NCI-H446 (cell line): ENCODE results near the gene AMPH.

ENCODE experiments used
- DNase-seq, 2 experiments: peaks; one replicate each; lab custom pipeline; 2025; lab: John Stamatoyannopoulos, UW

The AMPH gene

DNA sequence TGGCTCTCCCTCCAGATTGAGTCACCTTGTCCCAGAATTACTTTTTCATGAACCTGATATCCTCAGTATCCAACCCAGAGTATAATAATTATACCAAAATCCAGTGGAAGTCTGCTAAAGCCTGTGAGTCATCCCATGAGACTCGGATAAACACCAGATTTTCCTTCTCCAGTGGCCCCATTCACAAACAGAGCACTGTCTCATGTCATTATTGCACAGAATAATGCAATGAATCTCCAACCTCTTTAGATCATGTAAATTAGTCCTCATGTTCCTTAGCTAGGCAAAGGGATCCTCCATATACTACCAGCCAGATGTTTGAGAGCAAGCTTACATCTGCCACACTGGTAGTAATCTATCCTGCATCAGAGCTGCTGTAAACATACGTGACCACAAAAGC lies 89.0 kb downstream of the AMPH start:
- peak in 1 of 2 experiments; percentile 17 for DNase-seq

DNA sequence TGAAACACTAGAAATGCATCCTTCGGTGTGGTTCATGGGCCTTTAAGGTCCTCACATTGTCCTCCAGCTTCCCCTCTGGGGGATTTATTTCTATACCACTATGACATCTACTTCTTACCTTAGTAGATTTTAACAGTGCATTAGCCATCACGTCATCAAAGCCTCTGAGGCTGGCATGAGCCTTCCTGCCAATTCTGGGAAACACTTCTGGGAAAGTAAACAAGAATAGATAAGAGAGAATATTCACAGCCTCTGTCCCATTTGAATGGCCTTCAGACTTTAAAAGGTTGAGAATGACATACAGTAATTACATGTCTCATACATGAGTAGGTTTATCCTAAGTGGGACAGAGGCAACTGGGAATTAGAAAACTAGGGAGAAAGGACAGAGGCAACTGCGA lies 89.7 kb downstream of the AMPH start:
- DNase-seq = no peak

DNA sequence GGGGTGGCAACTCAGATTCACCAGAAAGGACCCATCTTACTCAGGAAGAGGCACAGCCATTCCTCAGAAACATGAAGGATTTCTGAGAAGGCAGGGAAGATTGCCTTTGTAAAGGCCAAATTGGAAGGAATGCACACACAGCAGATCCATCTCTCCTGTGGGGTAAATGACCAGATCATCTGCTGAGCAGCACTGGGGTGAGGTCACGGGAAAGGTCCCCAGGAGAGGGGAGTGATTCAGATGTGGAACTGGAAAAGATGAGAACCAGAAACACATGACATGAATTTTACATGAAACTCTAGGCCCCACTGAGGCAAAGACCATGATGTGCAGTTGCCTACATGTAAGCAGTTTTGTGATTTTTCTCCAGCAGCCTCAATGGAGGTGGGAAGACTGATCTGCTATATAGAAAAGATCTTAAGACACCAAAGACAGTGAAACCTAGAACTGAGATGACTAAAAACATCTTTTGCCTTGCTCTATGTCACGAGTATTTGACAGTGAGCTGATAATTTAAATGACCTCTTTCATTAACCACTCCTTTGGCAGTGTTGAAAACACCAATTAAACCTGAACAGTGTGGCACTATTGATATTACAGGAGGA lies 91.6 kb downstream of the AMPH start:
- no peak for DNase-seq

DNA sequence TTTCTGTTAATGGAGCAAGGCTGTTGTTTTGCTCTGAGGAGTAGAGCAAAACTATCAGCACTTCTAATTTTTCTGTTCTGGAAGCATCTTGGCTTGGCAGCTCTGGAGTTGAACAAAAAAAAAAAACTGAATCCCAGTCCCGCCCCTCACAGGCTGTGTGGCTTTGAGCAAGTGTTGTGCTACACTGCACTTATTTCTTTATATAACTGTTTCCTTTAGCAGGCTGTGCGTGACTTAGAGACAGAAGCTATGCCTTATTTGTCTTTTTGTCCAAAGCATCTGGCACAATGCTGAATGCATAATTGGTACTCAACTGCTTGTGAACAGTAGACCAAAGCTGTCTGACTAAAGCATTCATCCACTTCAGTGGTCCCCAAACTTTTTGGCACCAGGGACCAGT lies 96.1 kb downstream of the AMPH start:
- DNase-seq = peak; percentile 16 to 58

DNA sequence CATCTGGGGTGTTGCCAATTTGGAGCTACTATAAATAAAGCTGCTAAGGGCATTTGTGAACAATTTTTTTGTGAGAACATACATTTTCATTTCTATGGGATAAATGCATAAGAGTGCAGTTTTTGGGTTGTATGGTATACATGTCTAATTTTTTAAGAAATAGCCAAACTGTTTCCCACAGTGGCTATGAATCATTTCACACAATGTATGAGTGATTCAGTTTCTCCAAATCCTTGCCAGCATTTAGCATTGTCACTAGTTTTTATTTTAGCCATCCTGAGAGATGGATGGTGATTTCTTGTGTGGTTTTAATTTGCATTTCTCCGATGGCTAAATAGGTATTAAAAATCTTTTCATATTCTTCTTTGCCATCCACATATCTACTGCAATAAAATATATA lies 105.3 kb downstream of the AMPH start:
- no peak for DNase-seq

DNA sequence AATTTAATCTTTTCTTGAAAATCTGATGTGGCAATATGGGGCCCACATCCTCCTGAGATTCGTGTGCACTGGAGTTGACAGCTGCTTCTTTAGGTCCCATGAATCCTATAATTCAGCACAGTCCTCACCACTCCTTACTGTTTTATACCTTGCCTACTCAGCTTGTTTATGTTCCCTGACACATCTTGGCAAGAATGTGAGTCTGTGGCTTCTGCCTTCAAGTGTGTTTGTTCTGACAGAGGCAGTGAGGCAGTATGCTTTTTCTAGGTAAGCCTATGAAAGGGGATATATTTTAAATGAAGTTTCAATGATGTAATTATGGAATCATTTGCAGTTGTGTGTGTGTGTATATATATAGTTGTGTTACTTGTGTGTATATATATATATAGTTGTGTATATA lies 106.4 kb downstream of the AMPH start:
- peak in 1 of 2 experiments; percentile 11 for DNase-seq

DNA sequence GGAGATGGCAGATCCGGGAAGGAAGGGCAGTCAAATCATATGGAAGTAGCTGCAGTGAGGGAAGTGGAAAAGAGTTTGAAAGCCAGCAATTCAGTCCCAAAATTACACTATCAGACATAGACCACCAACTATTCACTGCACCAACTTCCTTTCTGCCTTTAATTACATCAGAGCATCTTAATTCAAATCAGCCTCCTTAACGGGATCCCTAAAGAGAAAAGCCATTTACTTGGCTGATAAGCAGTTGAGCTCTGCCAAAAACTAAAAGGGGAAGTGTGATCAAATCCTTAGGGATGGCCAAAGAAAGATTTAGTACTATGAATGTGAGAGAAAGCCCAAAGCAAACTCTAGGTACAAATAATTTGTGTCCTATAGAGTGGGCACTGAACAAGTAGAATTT lies 110.4 kb downstream of the AMPH start:
- peak in 1 of 2 experiments; percentile 10 for DNase-seq

DNA sequence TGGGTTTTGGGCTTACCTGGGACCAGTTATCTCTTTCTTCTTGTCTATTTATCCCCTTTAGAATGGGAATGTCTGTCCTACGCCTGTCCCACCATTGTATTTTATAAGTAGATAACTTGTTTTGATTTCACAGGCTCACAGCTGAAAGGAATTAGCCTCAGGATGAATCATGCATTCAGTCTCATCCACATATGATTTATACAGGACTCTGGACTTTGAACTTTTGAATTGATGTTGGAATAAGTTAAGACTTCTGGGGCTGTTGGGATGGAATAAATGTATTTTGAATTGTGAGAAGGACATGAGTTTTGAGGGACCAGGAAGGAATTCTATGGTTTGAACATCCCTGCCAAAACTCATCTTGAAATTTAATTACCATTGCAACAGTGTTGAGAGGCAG lies 112.6 kb downstream of the AMPH start:
- no peak for DNase-seq

DNA sequence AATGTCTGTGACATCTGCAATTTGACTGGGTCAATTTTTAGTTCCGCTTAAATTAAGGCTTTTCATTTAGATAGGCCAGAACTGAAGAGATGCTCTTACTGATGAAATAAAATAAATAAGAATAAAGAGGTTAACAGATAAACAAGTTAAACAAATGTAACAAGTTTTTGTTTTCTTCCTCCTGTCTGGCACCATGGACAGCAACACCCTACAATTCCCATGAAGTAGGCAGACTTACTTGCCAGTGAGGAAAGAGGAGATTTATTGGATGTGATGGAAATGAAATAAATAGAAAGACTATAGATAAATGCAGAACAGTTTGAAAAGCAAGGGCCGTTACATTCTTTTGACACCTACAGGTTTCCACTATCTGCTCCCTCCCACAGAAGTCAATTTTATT lies 118.5 kb downstream of the AMPH start:
- DNase-seq = no peak

DNA sequence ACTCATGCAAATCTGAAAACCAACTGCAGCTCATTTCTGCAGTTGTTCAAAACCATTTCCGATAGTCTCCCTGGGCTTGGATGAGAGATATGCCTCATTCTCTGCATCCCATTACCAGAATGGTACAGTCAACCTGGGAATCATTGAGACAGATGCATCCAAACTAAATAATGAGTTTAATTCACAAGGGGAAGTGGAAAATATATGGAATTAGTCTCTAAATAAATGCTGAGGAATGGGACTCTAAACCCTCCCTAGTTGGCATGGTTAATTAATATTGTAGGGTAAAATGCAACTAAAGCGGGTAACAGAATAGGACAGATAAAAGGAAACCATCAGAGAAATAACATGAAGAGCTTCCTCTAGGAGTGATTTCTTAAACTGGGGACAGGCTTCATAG lies 118.9 kb downstream of the AMPH start:
- DNase-seq = no peak

DNA sequence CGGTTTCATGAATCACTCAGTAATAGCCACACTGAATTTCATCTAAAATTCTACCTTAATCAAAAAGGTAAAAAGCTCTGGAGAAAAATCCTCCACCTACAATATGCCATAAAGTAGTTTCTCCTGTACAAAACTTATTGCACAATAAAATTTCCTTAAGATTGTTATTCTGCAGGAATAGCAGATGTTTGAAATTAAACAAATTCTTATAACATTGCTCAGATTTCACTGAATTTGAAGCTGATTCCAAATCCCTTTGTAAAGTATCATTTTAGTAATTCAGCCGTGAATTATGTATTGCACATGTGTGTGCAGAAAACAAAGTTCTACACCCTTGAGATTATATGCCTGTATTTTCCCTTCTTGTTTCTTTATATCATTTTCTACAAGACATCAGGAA lies 123.8 kb downstream of the AMPH start:
- no peak for DNase-seq

DNA sequence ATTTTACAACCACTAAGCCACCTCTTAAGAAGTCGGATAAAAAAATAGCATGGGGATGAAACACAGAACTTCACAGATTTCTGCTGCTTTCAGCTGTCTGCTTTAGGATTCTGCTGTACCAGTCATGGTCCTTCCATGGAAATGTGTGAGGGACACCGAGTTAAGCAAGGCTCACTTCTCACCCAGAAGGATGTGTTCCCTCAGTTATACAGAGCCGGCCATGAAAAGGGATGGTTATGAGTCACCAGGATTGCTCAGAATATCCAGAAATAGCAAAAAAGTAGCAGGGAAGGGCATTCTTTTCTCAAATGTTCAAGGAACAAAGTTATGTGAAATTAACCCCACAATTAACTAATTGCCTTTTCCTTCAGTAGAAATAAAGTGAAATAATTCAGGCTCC lies 124.4 kb downstream of the AMPH start:
- DNase-seq = no peak

DNA sequence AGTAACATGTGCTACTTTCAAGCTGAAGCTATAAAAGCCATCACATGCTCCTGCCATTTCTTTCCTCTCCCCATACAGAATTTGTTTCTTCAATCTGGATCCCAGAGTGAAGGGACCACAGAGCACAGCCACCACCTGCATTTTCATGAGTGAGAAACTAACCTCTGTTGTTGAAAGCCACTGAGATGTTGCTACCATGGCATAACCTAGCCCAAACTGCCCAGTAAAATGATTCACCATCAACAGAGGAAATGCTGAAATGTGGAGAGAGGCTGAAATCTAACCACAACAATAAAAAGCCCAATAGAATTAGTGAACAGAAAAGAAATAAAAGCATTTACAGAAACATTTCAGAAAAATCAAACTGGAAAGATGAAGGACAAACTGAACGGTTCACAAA lies 125.2 kb downstream of the AMPH start:
- no peak for DNase-seq

DNA sequence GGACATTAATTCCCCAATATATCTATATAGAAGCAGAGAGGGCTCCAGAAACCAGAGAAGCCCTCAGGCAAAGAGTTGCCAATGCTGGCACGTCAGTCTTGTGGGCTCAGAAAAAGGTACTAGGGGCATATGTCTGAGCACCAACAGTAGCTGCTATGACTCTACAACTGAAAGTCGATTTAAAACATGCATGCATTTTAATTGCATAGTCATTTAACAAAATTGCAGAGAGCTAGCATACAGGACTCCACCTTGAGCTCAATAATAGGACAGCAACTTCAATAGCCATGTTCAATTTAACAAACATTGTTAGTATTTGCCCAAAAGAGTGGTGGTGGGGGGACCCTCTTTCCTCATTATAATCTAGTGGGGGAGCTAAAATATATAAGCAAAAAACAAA lies 126.5 kb downstream of the AMPH start:
- DNase-seq = no peak

DNA sequence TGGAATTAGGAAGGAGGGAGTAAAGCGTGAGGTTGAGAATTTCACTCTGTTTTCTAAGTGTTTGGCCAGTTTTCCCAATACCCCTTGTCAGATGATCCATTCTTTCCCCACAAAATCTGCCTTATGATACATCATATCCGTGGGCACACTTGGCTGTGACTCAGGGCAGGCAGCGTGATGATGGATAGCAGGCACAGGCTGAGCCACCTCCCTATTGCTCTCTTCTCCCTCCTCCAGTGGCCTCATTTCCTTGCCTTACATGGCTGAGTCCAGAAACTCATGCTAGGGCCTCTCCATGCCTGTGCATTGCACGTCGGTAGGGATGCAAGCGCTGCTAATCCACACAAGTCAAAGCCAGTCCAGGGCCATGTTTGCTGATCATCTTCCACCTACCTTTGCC lies 128.3 kb downstream of the AMPH start:
- DNase-seq = no peak

DNA sequence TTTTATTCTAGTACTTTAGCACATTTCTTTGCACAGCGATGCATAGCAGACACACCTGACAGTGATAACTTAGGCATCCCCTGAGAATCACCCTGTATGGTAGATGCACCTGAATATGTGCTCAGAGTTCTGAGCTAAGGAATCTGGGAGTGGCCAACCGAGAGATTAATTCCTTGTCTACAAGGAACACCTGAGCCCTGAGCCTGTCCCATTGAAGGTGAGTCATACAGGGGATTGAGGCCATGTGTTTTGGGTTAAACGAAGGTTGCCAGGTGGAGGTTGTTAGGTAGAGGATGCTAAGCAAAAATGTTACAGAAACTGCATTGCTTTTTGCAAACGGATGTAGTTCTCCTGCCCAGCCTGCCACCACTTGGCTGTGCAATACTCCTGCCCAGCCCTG lies 128.9 kb downstream of the AMPH start:
- no peak for DNase-seq

DNA sequence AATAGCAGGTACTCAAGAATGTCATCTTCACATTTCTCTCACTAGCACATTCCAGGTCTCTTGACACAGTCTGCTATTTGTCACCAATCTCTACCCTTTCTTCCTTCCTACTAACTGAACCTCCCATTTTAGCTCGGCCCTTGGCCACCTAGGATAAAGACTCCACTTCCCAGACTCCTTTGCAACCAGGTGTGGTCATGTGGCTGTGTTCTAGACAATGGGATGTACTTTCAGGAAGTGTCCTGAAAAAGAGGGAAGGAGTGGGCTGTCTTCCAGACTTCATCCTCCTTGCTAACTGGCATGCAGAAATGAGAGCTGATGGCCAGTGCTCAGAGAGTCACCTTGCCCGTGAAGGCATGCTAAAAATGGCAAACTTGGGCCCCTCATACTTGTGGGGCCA lies 139.2 kb downstream of the AMPH start:
- no peak for DNase-seq

DNA sequence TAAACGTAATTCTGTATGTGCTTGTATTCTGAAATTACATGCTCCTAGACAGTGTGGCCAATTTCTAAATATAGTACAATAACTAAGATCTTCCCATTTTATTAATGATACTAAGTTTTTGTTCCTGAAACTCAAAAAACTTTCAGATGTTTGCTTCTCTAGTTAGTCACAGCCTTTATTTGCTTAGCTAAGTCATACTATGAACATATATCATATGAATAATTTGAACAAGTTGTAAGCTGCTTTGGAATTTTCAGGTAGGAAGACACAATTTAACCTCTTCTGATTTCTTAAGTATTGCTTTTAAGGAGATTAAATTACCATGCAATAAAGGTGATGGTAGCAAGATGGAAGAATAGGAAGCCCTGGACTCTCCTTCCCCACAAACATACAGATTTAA lies 148.7 kb downstream of the AMPH start:
- no peak for DNase-seq

DNA sequence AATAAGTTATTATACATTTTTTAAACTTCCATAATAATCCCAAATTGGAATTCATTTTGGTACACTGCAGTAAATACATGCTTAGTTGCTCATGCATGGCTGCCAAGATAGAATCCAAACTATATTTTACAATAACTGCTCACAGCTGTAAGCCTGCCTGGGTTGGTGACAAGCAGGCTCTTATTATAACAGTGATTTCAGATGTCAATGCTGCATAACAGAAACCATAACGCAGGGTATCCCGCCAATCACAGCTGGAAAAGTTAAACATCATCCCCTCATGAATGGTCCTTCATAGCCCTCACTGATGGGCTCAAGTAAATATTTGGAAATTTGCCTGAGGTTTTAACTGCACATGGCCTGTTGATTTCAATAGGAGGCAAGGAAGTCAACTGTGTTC lies 149.8 kb downstream of the AMPH start:
- DNase-seq = peak in 1 of 2 experiments; percentile 20

DNA sequence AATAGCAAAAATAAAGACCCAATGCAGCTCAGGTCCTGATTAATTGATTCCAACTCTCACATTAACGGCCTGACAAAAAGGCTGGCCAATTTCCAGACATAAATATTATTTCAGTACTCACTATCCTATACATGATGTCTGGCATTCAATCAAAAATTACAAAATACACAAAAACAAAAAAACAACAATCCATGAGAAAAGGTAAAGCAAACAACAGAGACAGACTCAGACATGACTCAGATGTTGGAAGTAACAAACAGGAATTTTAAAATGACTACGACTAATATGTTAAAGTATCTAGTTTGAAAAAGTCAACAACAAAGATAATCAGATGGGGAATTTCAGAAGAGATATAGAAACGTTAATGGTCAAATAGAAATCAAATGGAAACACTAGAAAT lies 152.8 kb downstream of the AMPH start:
- DNase-seq = no peak

DNA sequence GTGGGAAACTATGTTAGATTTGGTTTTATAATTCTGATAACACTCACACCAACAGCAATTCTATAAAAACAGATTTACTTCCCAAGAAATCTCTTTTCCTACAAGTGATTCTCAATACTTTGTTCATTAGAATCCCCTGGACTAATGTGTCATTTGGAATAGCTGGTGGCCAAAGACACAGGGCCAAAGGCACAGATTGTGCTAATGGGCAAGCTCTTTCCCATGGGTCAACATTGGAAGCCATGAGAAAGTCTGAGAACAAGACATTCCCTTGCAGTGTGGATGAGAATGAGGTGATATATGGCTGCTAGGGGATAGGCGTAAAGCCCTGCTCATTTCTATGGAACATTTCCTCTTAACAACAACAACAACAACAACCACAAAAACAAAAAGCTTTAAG lies 153.8 kb downstream of the AMPH start:
- no peak for DNase-seq

DNA sequence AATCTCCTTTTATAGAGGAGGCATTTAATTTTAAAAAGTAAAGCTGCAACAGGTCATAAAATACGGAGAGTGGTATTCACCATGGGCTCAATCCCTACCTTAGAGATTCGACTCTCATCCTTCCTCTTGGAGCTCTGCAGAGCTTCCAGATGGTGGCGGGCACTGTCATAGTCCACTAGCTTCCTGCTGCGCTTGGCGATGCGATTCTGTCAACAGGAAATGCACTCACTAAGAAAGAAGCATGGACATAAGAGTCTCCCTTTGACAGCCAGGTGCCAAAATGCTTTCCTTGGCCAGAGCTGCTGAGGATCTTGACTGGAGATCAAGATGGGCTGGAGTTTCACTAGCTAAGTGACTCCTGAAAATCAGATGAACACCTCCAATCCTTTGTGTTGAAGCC lies 154.4 kb downstream of the AMPH start:
- DNase-seq = no peak

DNA sequence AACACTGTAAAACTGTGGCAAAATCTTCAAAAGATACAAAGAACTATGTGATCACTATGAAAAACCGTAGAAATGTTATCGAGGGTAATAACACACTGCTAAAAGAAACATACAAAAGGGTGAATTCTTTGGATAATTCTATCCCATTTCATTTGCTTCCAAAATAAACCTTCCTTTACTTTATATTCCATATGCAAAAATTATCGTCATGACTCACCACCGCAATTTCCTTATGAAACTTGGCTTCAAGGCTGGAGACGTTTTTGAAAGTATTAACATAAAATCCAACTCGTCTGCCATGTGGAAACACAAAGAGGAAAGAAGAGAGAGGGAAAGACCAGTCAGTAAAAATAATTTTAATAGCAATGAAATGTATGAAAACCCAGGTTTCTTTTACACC lies 165.2 kb downstream of the AMPH start:
- no peak for DNase-seq

DNA sequence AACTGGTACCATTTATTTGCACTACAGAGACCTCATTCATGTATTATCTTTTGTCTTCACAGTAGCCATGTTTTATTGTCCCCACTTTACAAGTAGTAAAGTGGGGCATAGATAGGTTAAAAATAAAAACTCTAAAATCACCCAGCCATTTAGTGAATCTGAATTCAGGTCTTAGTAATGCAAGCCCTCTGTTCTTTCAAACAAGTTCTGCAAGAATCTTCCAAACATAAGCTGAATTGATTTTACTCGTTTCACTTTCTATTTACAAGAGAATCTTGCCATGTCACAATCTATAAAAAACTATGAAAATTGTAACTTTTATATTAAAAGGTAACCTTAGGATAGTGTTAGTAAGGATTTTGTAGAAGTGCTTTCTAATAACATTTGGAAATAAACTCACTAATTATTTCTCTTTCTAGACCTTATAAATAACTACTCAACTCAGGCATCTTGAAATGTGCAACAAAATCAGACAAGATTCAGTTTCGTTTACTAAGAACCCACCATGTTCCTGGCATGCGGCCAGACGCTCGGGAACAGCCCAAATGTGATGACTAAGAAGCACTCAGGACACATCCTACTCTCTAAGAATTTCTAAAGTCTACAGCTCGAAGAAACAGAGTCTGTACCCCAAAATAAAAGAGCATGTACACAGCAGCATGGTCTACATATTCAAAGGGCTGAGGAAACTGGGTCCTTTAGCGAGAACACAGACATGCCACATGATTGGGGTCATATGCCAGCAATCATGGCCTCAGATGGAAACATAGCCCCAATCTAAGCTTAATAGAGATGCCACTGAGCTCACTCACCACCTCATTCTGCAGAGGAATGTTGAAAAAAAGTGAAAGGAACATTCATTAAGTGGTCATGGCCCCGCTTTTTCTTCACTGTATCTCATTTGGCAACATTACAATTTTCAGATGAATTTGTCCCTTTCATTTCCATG lies 167.6 kb downstream of the AMPH start:
- DNase-seq = peak in 1 of 2 experiments; percentile 17
